Loucy (cell line): ENCODE data around the gene AVPR2.

Experiments used
- H2AFZ ChIP-seq: fragments of 200-600 bp; sonication (generic); 2 replicates; pipeline ENCODE4 v1.6.0; 2016; ENCODE audit warnings: antibody characterized with exemption, mild to moderate bottlenecking, low read length, moderate library complexity
- H3F3A ChIP-seq: fragments of 200-600 bp; 2 replicates; pipeline ENCODE4 v1.6.0; 2016; ENCODE audit warnings: antibody characterized with exemption, low read depth, mild to moderate bottlenecking
- H3K27me3 ChIP-seq: fragments of 200-600 bp; sonication (generic); 2 replicates; pipeline ENCODE4 v1.6.1; 2014; ENCODE audit warnings: low read length, mild to moderate bottlenecking; ENCODE audit not compliant: insufficient read depth, poor library complexity, severe bottlenecking
- H3K36me3 ChIP-seq: fragments of 200-600 bp; sonication (generic); 2 replicates; pipeline ENCODE4 v1.6.1; 2016; ENCODE audit warnings: low read length; ENCODE audit not compliant: insufficient read depth
- H3K4me1 ChIP-seq: fragments of 200-600 bp; sonication (generic); 2 replicates; pipeline ENCODE4 v1.5.1; 2014; ENCODE audit warnings: low read length, mild to moderate bottlenecking; ENCODE audit not compliant: insufficient read depth, poor library complexity, severe bottlenecking
- H3K4me2 ChIP-seq: fragments of 200-600 bp; sonication (generic); 2 replicates; pipeline ENCODE4 v1.6.0; 2014; ENCODE audit warnings: antibody characterized with exemption, low read length, low read depth, mild to moderate bottlenecking; ENCODE audit not compliant: poor library complexity, severe bottlenecking
- H3K4me3 ChIP-seq: fragments of 200-600 bp; sonication (generic); 2 replicates; pipeline ENCODE4 v1.5.1; 2014; ENCODE audit warnings: low read length, mild to moderate bottlenecking, mixed read lengths; ENCODE audit not compliant: poor library complexity, severe bottlenecking
- H3K79me2 ChIP-seq: fragments of 200-600 bp; sonication (generic); 2 replicates; pipeline ENCODE4 v1.6.1; 2014; ENCODE audit warnings: low read length; ENCODE audit not compliant: insufficient read depth
- H3K9ac ChIP-seq: fragments of 200-600 bp; sonication (generic); 2 replicates; pipeline ENCODE4 v1.6.0; 2014; ENCODE audit warnings: mild to moderate bottlenecking, low read depth, low read length, moderate library complexity; ENCODE audit not compliant: poor library complexity, severe bottlenecking
- H3K9me2 ChIP-seq: fragments of 200-600 bp; sonication (generic); replicated peaks from 2 replicates; pipeline ENCODE4 v1.6.1; 2016; ENCODE audit warnings: low read depth, low read length, mixed read lengths
- H3K9me3 ChIP-seq: fragments of 200-600 bp; sonication (generic); 2 replicates; pipeline ENCODE4 v1.6.1; 2014; ENCODE audit warnings: mild to moderate bottlenecking, antibody characterized with exemption, low read length, low read depth; ENCODE audit not compliant: insufficient read depth
- H4K20me1 ChIP-seq: fragments of 200-600 bp; sonication (generic); 2 replicates; pipeline ENCODE4 v1.6.0; 2014; ENCODE audit warnings: antibody characterized with exemption, low read length, mild to moderate bottlenecking; ENCODE audit not compliant: insufficient read depth, poor library complexity, severe bottlenecking
- EZH2phosphoT487 ChIP-seq: fragments of 200-600 bp; IDR thresholded peaks from 2 replicates; pipeline ENCODE4 v1.6.1; 2018; ENCODE audit warnings: antibody characterized with exemption, mild to moderate bottlenecking, moderate library complexity, borderline replicate concordance
- TF ChIP-seq, protein P1 (sequence below): fragments of 200-600 bp; sonication (generic); conservative IDR thresholded peaks from 2 replicates; pipeline ENCODE4 v1.5.1; 2014; ENCODE audit warnings: mild to moderate bottlenecking, antibody characterized with exemption, low read length

Gene AVPR2

GRCh38 chrX:153906126-153906917, 1.8 kb downstream of the AVPR2 start:
- Histone ChIP-seq H3K36me3 (no peaks in the 10 kb centered on the region), H4K20me1 (no peaks in the 10 kb centered on the region), H3K79me2 (no peaks in the 10 kb centered on the region), H3K4me3 (no peak overlapping the region), H3K9me3 (no peaks in the 10 kb centered on the region), H3K4me2 (no peak overlapping the region), H3K9me2 (no peaks in the 10 kb centered on the region), H3K4me1 (peaks cover 17% of the 10 kb centered on the region), H2AFZ (no peak overlapping the region), H3F3A (no peaks in the 10 kb centered on the region), H3K9ac (no peak overlapping the region), H3K27me3 (no peaks in the 10 kb centered on the region)
- TF ChIP-seq, protein P1, sequence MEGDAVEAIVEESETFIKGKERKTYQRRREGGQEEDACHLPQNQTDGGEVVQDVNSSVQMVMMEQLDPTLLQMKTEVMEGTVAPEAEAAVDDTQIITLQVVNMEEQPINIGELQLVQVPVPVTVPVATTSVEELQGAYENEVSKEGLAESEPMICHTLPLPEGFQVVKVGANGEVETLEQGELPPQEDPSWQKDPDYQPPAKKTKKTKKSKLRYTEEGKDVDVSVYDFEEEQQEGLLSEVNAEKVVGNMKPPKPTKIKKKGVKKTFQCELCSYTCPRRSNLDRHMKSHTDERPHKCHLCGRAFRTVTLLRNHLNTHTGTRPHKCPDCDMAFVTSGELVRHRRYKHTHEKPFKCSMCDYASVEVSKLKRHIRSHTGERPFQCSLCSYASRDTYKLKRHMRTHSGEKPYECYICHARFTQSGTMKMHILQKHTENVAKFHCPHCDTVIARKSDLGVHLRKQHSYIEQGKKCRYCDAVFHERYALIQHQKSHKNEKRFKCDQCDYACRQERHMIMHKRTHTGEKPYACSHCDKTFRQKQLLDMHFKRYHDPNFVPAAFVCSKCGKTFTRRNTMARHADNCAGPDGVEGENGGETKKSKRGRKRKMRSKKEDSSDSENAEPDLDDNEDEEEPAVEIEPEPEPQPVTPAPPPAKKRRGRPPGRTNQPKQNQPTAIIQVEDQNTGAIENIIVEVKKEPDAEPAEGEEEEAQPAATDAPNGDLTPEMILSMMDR = no peak
- no peak for TF ChIP-seq EZH2phosphoT487

DNA sequence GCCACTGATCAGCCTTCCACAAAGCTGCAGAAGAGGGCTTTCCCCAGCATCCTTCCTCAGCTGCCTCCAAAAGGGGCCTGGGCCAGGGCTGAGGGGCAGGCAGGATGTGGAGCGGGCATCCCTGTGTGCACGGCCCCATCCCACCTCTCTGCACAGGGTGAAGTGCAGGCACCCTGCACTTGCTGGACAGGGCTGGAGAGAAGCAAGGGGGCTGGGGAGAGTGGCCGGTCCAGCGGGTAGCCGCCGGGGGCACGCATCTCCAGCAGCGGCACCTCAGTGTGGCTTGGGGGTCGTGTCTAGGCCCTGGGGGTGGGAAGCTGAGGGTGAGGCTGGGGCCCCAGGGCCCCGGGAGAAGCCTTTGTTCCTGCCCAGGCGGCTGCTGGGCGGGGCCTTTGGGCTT, 3.0 kb downstream of the AVPR2 start:
- Histone ChIP-seq H3K79me2 (no peaks in the 10 kb centered on the region), H3K9me2 (no peaks in the 10 kb centered on the region), H3F3A (no peaks in the 10 kb centered on the region), H3K4me2 (no peak overlapping the region), H3K36me3 (peaks cover 4% of the 10 kb centered on the region; the same call in 1 of the 2 replicates), H3K4me3 (no peak overlapping the region), H4K20me1 (no peaks in the 10 kb centered on the region), H3K9me3 (no peaks in the 10 kb centered on the region), H3K27me3 (no peaks in the 10 kb centered on the region), H3K4me1 (peaks cover 6% of the 10 kb centered on the region), H3K9ac (no peak overlapping the region), H2AFZ (no peak overlapping the region)
- TF ChIP-seq, protein P1 = no peak
- TF ChIP-seq EZH2phosphoT487 = no peak

DNA sequence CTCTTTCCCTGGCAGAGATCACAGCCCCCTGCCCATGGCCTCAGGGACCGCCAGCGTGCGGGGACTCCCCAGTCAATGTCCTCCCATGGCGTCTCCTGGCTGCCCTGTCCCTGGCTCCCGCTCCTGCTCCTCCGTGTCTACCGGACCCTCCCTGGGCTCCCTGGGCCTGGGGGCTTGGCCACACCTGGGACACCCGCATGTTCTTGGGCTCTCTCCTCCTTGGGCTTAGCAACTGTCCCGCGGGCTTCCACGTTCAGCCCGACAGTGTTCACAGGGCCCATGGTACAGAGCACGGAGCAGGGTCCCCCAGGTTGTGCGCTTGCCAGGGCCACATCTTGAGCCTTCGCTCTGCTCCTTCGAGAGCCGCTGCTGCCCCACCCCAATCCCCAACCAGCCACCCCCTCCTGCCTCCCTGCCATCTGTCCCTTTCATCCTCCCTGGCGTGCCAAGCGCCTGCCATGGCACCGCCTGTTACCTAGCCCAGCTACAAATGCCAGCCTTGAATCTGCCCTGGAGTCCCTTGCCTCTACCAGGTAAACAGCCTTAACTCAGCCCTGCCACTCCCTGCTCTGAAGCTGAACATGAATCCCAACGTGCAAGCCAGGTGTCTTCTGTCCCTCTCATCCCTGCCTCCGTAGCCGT, 3.9 kb downstream of the AVPR2 start:
- H3K4me1 ChIP-seq = no peaks in the 10 kb centered on the region
- no peaks in the 10 kb centered on the region for H3K9me3 ChIP-seq
- H3K36me3 ChIP-seq = peaks cover 12% of the 10 kb centered on the region; the same call in 1 of the 2 replicates
- H3K9me2 ChIP-seq = no peaks in the 10 kb centered on the region
- no peak overlapping the region for H3K9ac ChIP-seq
- no peaks in the 10 kb centered on the region for H4K20me1 ChIP-seq
- no peaks in the 10 kb centered on the region for H3F3A ChIP-seq
- no peaks in the 10 kb centered on the region for H3K27me3 ChIP-seq
- H3K79me2 ChIP-seq = no peaks in the 10 kb centered on the region
- no peak overlapping the region for H2AFZ ChIP-seq
- no peak overlapping the region for H3K4me2 ChIP-seq
- no peak overlapping the region for H3K4me3 ChIP-seq
- TF ChIP-seq, protein P1 = no peak
- no peak for TF ChIP-seq EZH2phosphoT487
